MM.1S (cell line): ENCODE results near the gene RERE.

ENCODE experiments used
- DNase-seq: peaks from one replicate; pipeline ENCODE4 v3.0.0-alpha.2; 2015
- H2AFZ ChIP-seq: fragments of 300-600 bp; sonication (generic); 2 replicates; pipeline ENCODE4 v1.6.0; 2016; ENCODE audit warnings: antibody characterized with exemption, low read length
- H3F3A ChIP-seq: fragments of 300-600 bp; sonication (generic); 2 replicates; pipeline ENCODE4 v1.6.1; 2016; ENCODE audit warnings: mild to moderate bottlenecking, antibody characterized with exemption, low read length, moderate library complexity, mixed read lengths; ENCODE audit not compliant: insufficient read depth
- H3K27ac ChIP-seq: fragments of 300-600 bp; sonication (generic); 2 replicates; pipeline ENCODE4 v1.5.1; 2016; ENCODE audit warnings: mild to moderate bottlenecking, low read length
- H3K27me3 ChIP-seq: fragments of 300-600 bp; sonication (generic); replicated peaks from 2 replicates; pipeline ENCODE4 v1.6.0; 2016; ENCODE audit warnings: low read length; ENCODE audit not compliant: insufficient read depth
- H3K36me3 ChIP-seq: fragments of 300-600 bp; sonication (generic); replicated peaks from 2 replicates; pipeline ENCODE4 v1.6.1; 2016; ENCODE audit warnings: mild to moderate bottlenecking, low read length, mixed read lengths; ENCODE audit not compliant: insufficient read depth
- H3K4me1 ChIP-seq: fragments of 300-600 bp; sonication (generic); 2 replicates; pipeline ENCODE4 v1.6.1; 2016; ENCODE audit warnings: low read length, mixed read lengths
- H3K4me2 ChIP-seq: fragments of 300-600 bp; sonication (generic); 2 replicates; pipeline ENCODE4 v1.6.0; 2016; ENCODE audit warnings: low read depth, low read length
- H3K4me3 ChIP-seq: fragments of 300-600 bp; sonication (generic); 2 replicates; pipeline ENCODE4 v1.5.1; 2016; ENCODE audit warnings: low read length, mixed read lengths
- H3K79me2 ChIP-seq: fragments of 300-600 bp; sonication (generic); 2 replicates; pipeline ENCODE4 v1.6.1; 2016; ENCODE audit warnings: mixed run types, low read length, mixed read lengths
- H3K9ac ChIP-seq: fragments of 300-600 bp; sonication (generic); 2 replicates; pipeline ENCODE4 v1.6.1; 2016; ENCODE audit warnings: low read length, mixed read lengths
- H3K9me2 ChIP-seq: fragments of 300-600 bp; sonication (generic); replicated peaks from 2 replicates; pipeline ENCODE4 v1.6.1; 2016; ENCODE audit warnings: mild to moderate bottlenecking, low read length, mixed read lengths; ENCODE audit not compliant: insufficient read depth
- H3K9me3 ChIP-seq: fragments of 300-600 bp; sonication (generic); replicated peaks from 2 replicates; pipeline ENCODE4 v1.6.1; 2016; ENCODE audit warnings: mild to moderate bottlenecking, low read length, mixed read lengths; ENCODE audit not compliant: insufficient read depth
- H4K20me1 ChIP-seq: fragments of 300-600 bp; sonication (generic); 2 replicates; pipeline ENCODE4 v1.6.1; 2016; ENCODE audit warnings: mild to moderate bottlenecking, low read length, moderate library complexity, mixed read lengths; ENCODE audit not compliant: insufficient read depth
- EZH2 ChIP-seq: fragments of 300-600 bp; sonication (generic); optimal IDR thresholded peaks from 2 replicates; pipeline ENCODE3; 2017; ENCODE audit warnings: low read depth, mild to moderate bottlenecking, antibody characterized with exemption, low read length, mixed read lengths
- EZH2phosphoT487 ChIP-seq: fragments of 300-600 bp; sonication (generic); IDR thresholded peaks from 2 replicates; pipeline ENCODE4 v1.6.1; 2018; ENCODE audit warnings: antibody characterized with exemption, low read length
- TF ChIP-seq, protein P1 (sequence below): fragments of 300-600 bp; sonication (generic); IDR thresholded peaks from 2 replicates; pipeline ENCODE4 v1.5.1; 2016; ENCODE audit warnings: antibody characterized with exemption, low read length, mixed read lengths

Gene RERE

DNA sequence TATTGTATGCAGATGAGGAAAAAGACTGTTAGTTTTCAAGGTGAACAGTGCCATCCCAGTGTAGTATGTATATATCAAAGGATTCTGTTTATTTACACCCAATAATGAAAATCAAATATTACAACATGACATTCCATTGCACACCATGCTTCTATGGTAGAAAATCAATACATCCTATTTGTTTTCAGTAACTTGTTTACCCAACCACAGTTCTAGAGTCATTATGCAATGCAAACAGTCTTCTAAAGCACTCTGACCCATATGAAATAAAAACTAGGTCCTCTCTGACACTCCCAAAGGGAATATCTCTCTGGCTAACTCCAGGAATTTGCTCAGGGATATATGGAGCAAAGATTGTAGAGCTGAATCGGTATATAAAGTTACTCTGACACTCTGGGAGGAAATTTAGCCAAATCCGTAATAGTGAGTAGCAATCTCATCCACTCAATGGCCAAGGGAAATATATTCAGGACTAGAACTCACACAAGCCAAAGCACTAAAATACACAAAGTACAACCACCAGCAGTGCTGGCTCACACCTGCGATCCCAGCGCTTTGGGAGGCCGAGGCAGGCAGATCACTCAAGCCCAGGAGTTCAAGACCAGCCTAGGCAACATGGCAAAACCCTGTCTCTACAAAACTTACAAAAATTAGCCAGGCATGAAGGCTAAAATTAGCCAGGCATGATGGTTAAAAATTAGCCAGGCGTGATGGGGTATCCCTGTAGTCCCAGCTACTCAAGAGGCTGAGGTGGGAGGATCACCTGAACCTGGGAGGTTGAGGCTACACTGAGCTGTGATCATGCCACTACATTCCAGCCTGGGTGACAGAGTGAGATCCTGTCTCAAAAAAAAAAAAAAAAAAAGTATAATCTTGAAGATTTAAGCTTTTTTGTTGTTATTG, 75.2 kb downstream of the RERE start:
- no peaks in the 10 kb centered on the region for H3K9me2 ChIP-seq
- no peak overlapping the region for H3K27ac ChIP-seq
- H3K36me3 ChIP-seq = no peaks in the 10 kb centered on the region
- no peaks in the 10 kb centered on the region for H4K20me1 ChIP-seq
- H3K9me3 ChIP-seq = no peaks in the 10 kb centered on the region
- H3K9ac ChIP-seq = no peak overlapping the region
- H3K79me2 ChIP-seq = 0 out of 2 replicates have a peak, but pooled peaks cover 3% of the 10 kb centered on the region
- H2AFZ ChIP-seq = no peak overlapping the region
- no peaks in the 10 kb centered on the region for H3K4me1 ChIP-seq
- H3K4me2 ChIP-seq = no peak overlapping the region
- no peak for TF ChIP-seq EZH2
- TF ChIP-seq EZH2phosphoT487 = no peak
- TF ChIP-seq, protein P1, sequence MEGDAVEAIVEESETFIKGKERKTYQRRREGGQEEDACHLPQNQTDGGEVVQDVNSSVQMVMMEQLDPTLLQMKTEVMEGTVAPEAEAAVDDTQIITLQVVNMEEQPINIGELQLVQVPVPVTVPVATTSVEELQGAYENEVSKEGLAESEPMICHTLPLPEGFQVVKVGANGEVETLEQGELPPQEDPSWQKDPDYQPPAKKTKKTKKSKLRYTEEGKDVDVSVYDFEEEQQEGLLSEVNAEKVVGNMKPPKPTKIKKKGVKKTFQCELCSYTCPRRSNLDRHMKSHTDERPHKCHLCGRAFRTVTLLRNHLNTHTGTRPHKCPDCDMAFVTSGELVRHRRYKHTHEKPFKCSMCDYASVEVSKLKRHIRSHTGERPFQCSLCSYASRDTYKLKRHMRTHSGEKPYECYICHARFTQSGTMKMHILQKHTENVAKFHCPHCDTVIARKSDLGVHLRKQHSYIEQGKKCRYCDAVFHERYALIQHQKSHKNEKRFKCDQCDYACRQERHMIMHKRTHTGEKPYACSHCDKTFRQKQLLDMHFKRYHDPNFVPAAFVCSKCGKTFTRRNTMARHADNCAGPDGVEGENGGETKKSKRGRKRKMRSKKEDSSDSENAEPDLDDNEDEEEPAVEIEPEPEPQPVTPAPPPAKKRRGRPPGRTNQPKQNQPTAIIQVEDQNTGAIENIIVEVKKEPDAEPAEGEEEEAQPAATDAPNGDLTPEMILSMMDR = no peak
- no peak for DNase-seq
- no peak overlapping the region for H3K4me3 ChIP-seq
- no peaks in the 10 kb centered on the region for H3K27me3 ChIP-seq
- H3F3A ChIP-seq = no peaks in the 10 kb centered on the region

DNA sequence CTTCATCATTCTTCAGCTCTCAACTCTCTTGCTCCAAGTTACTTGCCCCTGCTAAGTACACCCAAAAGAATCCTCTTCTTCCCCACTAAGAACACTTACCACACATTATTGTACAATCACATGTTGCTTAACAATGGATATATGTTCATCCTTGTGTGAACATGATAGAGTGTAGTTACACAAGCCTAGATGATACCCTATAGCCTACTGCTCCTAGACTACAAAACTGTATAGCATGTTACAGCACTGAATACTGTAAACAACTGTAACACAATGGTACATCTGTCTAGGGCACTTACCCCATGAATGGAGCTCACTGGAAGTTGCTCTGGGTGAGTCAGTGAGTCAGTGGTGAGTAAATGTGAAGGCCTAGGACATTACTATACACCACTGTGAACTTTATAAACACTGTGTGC, 77.4 kb downstream of the RERE start:
- Histone ChIP-seq H3K4me3 (no peak overlapping the region), H3K9me3 (no peaks in the 10 kb centered on the region), H4K20me1 (no peaks in the 10 kb centered on the region), H3K36me3 (no peaks in the 10 kb centered on the region; the same call in 1 of the 2 replicates), H3K79me2 (0 out of 2 replicates have a peak, but pooled peaks cover 3% of the 10 kb centered on the region), H3K27me3 (no peaks in the 10 kb centered on the region), H3K4me2 (no peak overlapping the region), H3K9me2 (no peaks in the 10 kb centered on the region), H3F3A (no peaks in the 10 kb centered on the region), H3K9ac (no peak overlapping the region), H2AFZ (no peak overlapping the region), H3K27ac (no peak overlapping the region), H3K4me1 (no peaks in the 10 kb centered on the region)
- TF ChIP-seq EZH2 (no peak), EZH2phosphoT487 (no peak)
- TF ChIP-seq, protein P1 = no peak
- DNase-seq = no peak

DNA sequence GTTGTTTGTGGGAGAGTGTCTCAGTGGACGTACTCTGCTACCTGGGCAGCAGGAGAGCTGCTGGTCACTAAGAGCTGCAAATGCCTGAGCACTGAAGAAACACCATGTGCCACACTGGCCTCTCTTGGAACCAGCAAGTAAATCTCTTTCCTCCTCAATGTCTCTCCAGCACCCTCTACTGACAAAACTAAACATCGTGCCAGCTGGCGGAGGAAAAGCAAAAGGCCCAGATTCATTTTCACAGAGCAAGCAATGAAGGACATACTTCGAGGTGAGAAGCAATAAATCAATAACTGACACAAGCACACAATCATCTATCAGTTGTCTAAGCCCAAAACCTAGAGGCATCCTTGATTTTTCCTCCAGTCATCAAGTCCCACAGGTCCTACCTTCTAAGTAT, 78.1 kb downstream of the RERE start:
- DNase-seq = peak; percentile 24
- H3K36me3 ChIP-seq = no peaks in the 10 kb centered on the region; the same call in 1 of the 2 replicates
- no peak overlapping the region for H3K27ac ChIP-seq
- H3K27me3 ChIP-seq = no peaks in the 10 kb centered on the region
- H3F3A ChIP-seq = no peaks in the 10 kb centered on the region
- TF ChIP-seq EZH2 (no peak), EZH2phosphoT487 (no peak)
- TF ChIP-seq, protein P1 = peak; percentile 46
- no peak overlapping the region for H2AFZ ChIP-seq
- no peak overlapping the region for H3K9ac ChIP-seq
- no peaks in the 10 kb centered on the region for H4K20me1 ChIP-seq
- no peak overlapping the region for H3K4me3 ChIP-seq
- no peak overlapping the region for H3K4me2 ChIP-seq
- no peaks in the 10 kb centered on the region for H3K9me3 ChIP-seq
- no peaks in the 10 kb centered on the region for H3K4me1 ChIP-seq
- 0 out of 2 replicates have a peak, but pooled peaks cover 3% of the 10 kb centered on the region for H3K79me2 ChIP-seq
- no peaks in the 10 kb centered on the region for H3K9me2 ChIP-seq
